ENCODE measurements around the gene SPTBN5. TPM values are rescaled to one million over a fixed set of nuclear protein-coding genes. Genes with fewer than 3 reads are reported as not detected.

SPTBN5 gene
- total RNA-seq, 4 donors from 2014 or later = 0.17 to 1.2 (median 0.68) TPM

DNA sequence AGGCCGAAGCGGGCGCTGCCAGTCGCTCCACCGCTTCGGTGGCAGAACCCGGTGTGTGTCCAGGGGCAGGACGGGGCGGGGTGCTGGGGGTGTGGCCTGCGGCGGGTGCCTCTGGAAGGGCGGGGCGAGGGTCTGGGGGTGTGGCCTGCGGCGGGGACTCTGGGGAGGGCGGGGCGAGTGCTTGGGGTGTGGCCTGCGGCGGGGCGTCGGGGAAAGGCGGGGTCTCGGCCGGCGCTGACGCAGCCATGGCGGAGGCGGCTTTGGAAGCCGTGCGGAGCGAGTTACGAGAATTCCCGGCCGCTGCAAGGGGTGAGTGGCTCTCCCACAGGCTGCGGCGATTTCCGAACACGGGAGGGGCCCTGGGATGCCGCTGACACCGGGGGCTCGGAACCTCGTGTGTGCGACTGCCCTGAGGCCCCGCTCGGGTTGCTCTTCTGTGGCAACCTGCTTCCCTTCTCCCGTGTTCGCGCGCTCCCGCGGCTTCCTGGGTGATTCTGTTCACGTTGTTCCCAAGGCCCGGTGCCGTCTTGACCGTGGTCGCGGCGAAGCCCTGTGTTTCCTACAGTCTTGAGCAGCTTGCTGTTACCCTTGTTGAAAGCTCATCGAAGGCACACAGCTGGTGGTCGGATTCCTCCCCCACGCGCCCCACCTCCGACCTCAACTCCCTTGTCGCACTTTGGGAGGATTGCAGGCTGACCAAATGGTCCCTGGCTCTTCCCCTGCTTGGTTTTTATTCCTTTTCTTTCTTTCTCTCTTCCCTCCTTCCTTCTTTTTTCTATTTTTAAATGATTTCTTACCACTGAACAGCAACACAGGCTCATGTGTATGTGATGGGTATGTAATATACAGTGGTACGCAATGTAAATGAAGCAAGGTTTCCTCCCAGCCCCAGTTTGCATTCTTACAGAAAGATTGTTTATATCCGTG is 65.7 kb downstream of the SPTBN5 start, which contains the start of gene JMJD7:
Gene JMJD7 (plus strand): TSS at position 213 of the 927 bp plus-strand sequence. CDS start 33 bp downstream, at position 246.
- peak; percentile 99 for DNase-seq (ENCODE audit: extremely low spot score)
- TF ChIP-seq POLR2A (IDR thresholded peaks at IDR 0.05; ENCODE audit: low read depth) = peak; percentile 14
- peak; percentile 80 to 92 for TF ChIP-seq POLR2AphosphoS5 (IDR thresholded peaks at IDR 0.05)
- TF ChIP-seq, protein P1, sequence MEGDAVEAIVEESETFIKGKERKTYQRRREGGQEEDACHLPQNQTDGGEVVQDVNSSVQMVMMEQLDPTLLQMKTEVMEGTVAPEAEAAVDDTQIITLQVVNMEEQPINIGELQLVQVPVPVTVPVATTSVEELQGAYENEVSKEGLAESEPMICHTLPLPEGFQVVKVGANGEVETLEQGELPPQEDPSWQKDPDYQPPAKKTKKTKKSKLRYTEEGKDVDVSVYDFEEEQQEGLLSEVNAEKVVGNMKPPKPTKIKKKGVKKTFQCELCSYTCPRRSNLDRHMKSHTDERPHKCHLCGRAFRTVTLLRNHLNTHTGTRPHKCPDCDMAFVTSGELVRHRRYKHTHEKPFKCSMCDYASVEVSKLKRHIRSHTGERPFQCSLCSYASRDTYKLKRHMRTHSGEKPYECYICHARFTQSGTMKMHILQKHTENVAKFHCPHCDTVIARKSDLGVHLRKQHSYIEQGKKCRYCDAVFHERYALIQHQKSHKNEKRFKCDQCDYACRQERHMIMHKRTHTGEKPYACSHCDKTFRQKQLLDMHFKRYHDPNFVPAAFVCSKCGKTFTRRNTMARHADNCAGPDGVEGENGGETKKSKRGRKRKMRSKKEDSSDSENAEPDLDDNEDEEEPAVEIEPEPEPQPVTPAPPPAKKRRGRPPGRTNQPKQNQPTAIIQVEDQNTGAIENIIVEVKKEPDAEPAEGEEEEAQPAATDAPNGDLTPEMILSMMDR (IDR thresholded peaks at IDR 0.05) = no peak
- intact Hi-C loops (cut with DNase I) = loop anchor here (5.0 kb wide), 1 partner anchor 64 kb away; the partner anchor contains the start of gene SPTBN5
- H3K4me1 ChIP-seq = peaks cover 22 to 35% (median 28%) of the 10 kb centered on the region in 4 donors
- H3K4me3 ChIP-seq = peak within 1 kb of the TSS; percentile 74 to 79 (median 77)
- H3K9me3 ChIP-seq = no peaks in the 10 kb centered on the region
- no peaks in the 10 kb centered on the region for H3K27me3 ChIP-seq
- peak within 1 kb of the TSS; percentile 84 to 94 (median 88) for H3K27ac ChIP-seq (replicated peaks in 1 of 4)
- H3K36me3 ChIP-seq = peaks cover 23 to 55% (median 36%) of the 10 kb centered on the region in 4 donors
- 1% methylated on average over 22 of the region's 66 CpGs for WGBS

DNA sequence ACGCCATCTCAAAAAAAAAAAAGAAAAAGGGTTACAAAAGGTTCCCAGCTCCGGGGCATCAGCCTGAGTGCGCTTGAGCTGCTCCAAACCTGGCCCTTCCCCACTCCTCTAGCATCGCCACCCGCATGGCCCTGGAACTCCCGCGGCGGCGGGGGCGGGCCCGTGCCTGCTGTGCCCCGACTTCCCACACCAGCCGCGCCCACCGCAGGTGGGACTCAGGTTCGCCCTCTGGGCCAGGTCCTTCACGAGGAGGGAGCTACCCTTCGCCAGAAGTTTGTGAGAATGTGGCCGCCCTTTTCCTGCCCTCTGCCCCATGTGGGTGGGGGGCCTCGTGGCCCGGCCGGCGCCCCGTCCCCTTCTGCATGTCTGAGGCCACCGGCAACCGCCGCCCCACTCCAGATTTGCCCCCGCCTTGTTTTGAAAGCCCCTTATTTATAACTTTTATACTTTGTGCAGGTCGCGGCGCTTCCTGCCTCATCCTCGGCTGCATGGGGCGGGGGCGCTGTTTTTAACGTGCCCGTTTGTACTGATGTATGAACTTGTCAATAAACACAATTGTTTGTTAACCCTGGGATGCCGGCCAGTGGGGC is 66.5 kb downstream of the SPTBN5 start:
- DNase-seq (ENCODE audit: extremely low spot score) = no peak
- H3K27ac ChIP-seq (replicated peaks in 1 of 4) = peak overlapping the region in 3 of 4 donors; percentile 84 to 94 (median 90)
- intact Hi-C loops (cut with DNase I) = loop anchor here (5.0 kb wide), 1 partner anchor 65 kb away; the partner anchor contains the start of gene SPTBN5
- no peaks in the 10 kb centered on the region for H3K27me3 ChIP-seq
- 7% methylated on average over 29 of the region's 37 CpGs for WGBS
- H3K9me3 ChIP-seq = no peaks in the 10 kb centered on the region
- peaks cover 19 to 35% (median 28%) of the 10 kb centered on the region in 4 donors for H3K4me1 ChIP-seq
- peaks cover 30 to 56% (median 40%) of the 10 kb centered on the region in 4 donors for H3K36me3 ChIP-seq
- TF ChIP-seq POLR2A (IDR thresholded peaks at IDR 0.05; ENCODE audit: low read depth) (no peak), EP300 (IDR thresholded peaks at IDR 0.05) (no peak), POLR2AphosphoS5 (IDR thresholded peaks at IDR 0.05) (no peak)
- TF ChIP-seq, protein P1 (IDR thresholded peaks at IDR 0.05) = no peak
- H3K4me3 ChIP-seq = peak overlapping the region; percentile 74 to 79 (median 77)

DNA sequence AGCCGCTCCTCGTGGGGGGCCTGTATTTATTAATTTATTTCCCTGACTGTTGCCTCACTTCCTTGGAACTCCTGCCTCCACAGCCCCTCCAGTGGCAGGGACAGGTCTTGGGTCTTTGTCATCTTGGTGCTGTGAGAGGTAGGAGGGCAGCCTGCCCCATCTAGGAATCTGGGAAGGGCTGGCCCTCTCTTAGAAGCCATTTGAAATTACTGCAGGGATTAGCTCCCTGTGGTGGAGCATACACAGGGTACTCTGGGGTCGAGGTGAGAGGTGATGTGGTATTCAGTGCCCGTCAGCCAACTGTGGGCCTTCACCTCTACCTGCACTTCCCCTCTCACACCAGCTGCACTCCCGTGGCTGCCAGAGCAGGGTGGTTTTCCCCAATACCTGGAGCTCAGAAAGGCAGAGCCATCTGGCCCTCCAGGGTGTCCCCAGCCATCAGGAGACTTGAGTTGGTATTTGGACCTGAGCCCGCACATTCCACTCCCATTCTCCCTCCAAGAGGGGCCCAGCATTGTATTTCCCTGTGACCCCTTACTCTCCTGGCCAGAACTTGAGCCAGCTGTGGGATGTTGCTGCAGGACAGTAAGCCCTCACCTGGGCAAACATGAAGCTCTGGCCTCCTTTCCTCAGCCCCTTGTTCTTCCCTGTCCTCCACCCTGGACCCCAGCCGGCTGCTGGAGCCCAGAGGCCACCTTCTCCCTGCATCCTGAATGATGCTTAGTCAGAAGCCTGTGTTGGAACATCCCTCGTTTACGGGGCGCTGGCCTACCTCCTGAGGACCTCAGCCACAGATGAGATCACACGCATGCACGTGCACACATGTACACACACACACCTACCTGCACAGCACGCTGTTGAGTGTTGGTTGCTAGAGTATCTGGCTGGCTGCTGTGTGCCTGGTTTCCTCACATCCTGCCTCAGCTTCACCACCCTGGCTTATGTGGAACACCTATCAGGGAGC is 68.0 kb downstream of the SPTBN5 start:
- 79% methylated on average over 8 of the region's 13 CpGs for WGBS
- Histone ChIP-seq H3K27ac (replicated peaks in 1 of 4) (no peak overlapping the region), H3K4me1 (peaks cover 19 to 35% (median 27%) of the 10 kb centered on the region in 4 donors), H3K36me3 (peaks cover 45 to 57% (median 48%) of the 10 kb centered on the region in 4 donors), H3K4me3 (no peak overlapping the region), H3K9me3 (no peaks in the 10 kb centered on the region), H3K27me3 (no peaks in the 10 kb centered on the region)
- intact Hi-C loops (cut with DNase I) = loop anchor here (5.0 kb wide), 1 partner anchor 66 kb away; the partner anchor contains the start of gene SPTBN5
- TF ChIP-seq POLR2AphosphoS5 (IDR thresholded peaks at IDR 0.05) = no peak
- TF ChIP-seq, protein P1 (IDR thresholded peaks at IDR 0.05) = no peak
- no peak for TF ChIP-seq EP300 (IDR thresholded peaks at IDR 0.05)
- TF ChIP-seq POLR2A (IDR thresholded peaks at IDR 0.05; ENCODE audit: low read depth) = no peak
- DNase-seq (ENCODE audit: extremely low spot score) = no peak

DNA sequence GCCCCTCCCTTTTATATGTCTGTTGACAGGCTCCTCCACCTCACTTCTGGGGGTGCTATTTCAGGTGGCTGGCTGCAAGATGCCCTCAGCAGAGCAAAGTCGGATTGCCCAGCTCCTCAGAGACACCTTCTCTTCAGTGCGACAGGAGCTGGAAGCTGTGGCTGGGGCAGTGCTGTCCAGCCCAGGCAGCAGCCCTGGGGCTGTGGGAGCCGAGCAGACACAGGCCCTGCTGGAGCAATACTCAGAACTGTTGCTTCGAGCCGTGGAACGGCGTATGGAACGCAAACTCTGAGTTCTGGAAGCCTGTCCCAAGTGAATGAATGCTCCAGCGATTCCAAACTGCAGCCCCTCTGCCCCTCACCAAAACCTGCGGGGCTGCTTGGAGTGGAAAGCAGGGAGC is 68.7 kb downstream of the SPTBN5 start:
- Histone ChIP-seq H3K4me3 (no peak overlapping the region), H3K27me3 (no peaks in the 10 kb centered on the region), H3K4me1 (peaks cover 18 to 28% (median 23%) of the 10 kb centered on the region in 4 donors), H3K27ac (replicated peaks in 1 of 4) (no peak overlapping the region), H3K9me3 (no peaks in the 10 kb centered on the region), H3K36me3 (peaks cover 47 to 60% (median 55%) of the 10 kb centered on the region in 4 donors)
- intact Hi-C loops (cut with DNase I) = loop anchor here (5.0 kb wide), 1 partner anchor 67 kb away; the partner anchor contains the start of gene SPTBN5
- TF ChIP-seq POLR2A (IDR thresholded peaks at IDR 0.05; ENCODE audit: low read depth) (no peak), POLR2AphosphoS5 (IDR thresholded peaks at IDR 0.05) (no peak), EP300 (IDR thresholded peaks at IDR 0.05) (no peak)
- TF ChIP-seq, protein P1 (IDR thresholded peaks at IDR 0.05) = no peak
- WGBS = 76% methylated on average over 10 of the region's 10 CpGs
- no peak for DNase-seq (ENCODE audit: extremely low spot score)

Measured in esophagus muscularis mucosa (tissue), 4 donors.